NT2/D1 (cell line): ENCODE results near the gene SGF29.
A peak's percentile ranks its signal among the peaks of the same experiment; 100 is the strongest.
"Not testable (repeated sequence)": the region's sequence is repeated elsewhere in the genome, so short reads cannot be mapped to it uniquely, and the experiment has no call there.

ENCODE experiments used
- DNase-seq: peaks from one replicate; pipeline ENCODE4 v3.0.0-alpha.2; 2011; ENCODE audit warnings: low read depth, low spot score
- H3K27me3 ChIP-seq: 2 replicates; pipeline ENCODE4 v1.6.0; 2011; ENCODE audit warnings: mild to moderate bottlenecking; ENCODE audit not compliant: insufficient read length, insufficient read depth
- H3K36me3 ChIP-seq: 2 replicates; pipeline ENCODE4 v1.6.1; 2011; ENCODE audit warnings: mild to moderate bottlenecking, low read length, mixed read lengths; ENCODE audit not compliant: insufficient read depth, insufficient read length
- H3K4me1 ChIP-seq: 2 replicates; pipeline ENCODE4 v1.5.1; 2011; ENCODE audit not compliant: insufficient read depth, insufficient read length
- H3K4me3 ChIP-seq: 2 replicates; pipeline ENCODE4 v1.5.1; 2011; ENCODE audit warnings: low read depth; ENCODE audit not compliant: insufficient read length
- H3K9ac ChIP-seq: 2 replicates; pipeline ENCODE4 v1.6.0; 2011; ENCODE audit warnings: low read depth; ENCODE audit not compliant: insufficient read length
- H3K9me3 ChIP-seq: 2 replicates; pipeline ENCODE4 v1.5.1; 2011; ENCODE audit warnings: mild to moderate bottlenecking, low read length; ENCODE audit not compliant: insufficient read depth
- SUZ12 ChIP-seq: IDR thresholded peaks from 2 replicates; pipeline ENCODE4 v1.6.1; 2011; ENCODE audit not compliant: insufficient read length, insufficient read depth; ENCODE audit errors: extremely low read depth
- YY1 ChIP-seq: IDR thresholded peaks from 2 replicates; pipeline ENCODE4 v1.6.1; 2011; ENCODE audit not compliant: insufficient read length, insufficient read depth
- ZNF274 ChIP-seq: IDR thresholded peaks from 2 replicates; pipeline ENCODE4 v1.6.1; 2011; ENCODE audit warnings: mild to moderate bottlenecking, low read depth, low read length

Gene SGF29

DNA sequence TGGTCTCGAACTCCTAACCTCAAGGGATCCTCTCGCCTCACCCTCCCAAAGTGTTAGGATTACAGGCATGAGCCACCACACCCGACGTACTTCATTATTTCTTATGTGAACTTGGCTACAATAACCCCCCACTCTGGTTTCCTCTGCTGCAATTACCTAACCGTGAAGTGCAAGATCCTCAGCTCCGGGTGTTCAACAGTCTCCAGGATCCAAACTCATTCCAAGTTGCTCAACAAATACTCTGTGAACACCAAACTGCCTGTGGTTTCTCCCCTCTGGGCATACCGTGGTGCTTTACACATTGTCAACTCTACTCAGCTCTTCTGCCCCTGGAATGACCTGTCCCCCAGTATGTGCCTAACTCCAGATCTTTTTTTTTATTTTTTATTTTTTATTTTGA is 62.9 kb downstream of the SGF29 start:
- no peak for DNase-seq
- H3K4me3 ChIP-seq, result no peak overlapping the region
- no peaks in the 10 kb centered on the region for H3K27me3 ChIP-seq
- no peaks in the 10 kb centered on the region for H3K9me3 ChIP-seq
- no peaks in the 10 kb centered on the region for H3K4me1 ChIP-seq
- TF ChIP-seq YY1, result no peak
- H3K36me3 ChIP-seq, result no peaks in the 10 kb centered on the region
- no peak overlapping the region for H3K9ac ChIP-seq

DNA sequence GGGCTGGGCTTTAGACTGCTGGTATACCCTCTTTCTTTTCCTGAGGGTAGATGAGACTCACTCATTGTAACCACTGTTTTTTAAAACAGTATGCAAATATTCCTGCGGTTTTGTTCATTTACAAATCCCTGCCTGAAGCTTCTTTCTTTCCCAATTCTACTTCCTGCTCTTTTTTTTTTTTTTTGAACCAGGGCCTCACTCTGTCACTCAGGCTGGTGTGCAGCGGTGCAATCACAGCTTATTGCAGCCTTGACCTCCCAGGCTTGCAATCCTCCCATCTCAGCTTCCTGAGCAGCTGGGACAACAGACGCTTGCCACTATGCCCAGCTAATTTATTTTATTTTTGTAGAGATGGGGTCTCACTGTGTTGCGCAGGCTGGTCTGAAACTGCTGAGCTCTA is 64.2 kb downstream of the SGF29 start:
- Histone ChIP-seq H3K36me3 (no peaks in the 10 kb centered on the region), H3K27me3 (no peaks in the 10 kb centered on the region), H3K4me1 (peaks cover 3% of the 10 kb centered on the region), H3K4me3 (no peak overlapping the region), H3K9ac (peak overlapping the region; percentile 15), H3K9me3 (no peaks in the 10 kb centered on the region)
- no peak for TF ChIP-seq SUZ12
- TF ChIP-seq YY1, result no peak
- TF ChIP-seq ZNF274, result no peak
- DNase-seq, result no peak

DNA sequence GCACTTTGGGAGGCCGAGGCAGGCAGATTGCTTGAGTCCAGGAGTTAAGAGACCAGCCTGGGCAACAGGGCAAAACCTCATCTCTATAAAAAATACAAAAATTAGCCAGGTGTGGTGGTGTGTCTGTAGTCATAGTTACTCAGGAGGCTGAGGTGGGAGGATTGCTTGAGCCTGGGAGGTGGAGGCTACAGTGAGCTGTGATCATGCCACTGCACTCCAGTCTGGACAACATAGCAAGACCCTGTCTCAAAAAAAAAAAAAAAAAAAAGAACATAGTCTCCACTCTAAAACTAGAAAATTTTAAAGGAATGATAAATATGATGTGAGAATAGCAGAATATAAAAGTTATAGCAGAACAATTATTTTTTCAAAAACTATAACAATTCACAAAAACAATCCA is 66.6 kb downstream of the SGF29 start:
- H3K9me3 ChIP-seq, H3K27me3 ChIP-seq, H3K9ac ChIP-seq, H3K4me1 ChIP-seq, H3K4me3 ChIP-seq, DNase-seq, H3K36me3 ChIP-seq: not testable (repeated sequence)

DNA sequence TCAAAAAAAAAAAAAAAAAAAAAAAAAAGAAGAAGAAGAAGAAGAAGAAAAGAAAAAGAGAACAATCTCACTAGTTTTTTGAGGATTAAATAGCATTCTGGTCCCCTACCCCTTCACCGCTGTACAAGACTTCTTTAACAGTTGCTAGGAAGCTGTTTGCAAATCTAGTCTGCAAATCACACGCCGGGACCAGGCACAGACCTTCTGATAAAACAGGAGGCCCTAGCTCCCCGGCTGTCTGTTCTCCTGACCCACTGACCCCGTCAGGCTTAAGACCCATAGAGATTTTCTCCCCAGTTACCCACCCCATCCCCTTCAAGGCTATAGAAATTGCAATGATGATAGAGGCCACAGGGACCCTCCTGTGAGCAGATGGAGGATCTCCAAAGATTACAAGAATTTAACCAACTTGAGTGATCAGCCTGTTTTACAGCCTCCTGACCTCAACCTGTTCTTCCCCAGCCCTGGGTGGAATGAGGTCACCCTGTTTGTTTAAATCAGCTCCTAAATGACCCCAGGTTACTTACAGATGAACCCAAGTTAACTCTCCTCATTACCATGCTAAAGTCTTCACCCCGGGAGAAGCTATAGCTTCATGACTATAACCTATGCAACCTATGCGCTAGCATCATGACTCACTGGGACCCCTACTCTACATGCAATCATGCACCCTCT is 67.9 kb downstream of the SGF29 start:
- H3K4me1 ChIP-seq, result peaks cover 7% of the 10 kb centered on the region
- H3K36me3 ChIP-seq, result no peaks in the 10 kb centered on the region
- no peak overlapping the region for H3K4me3 ChIP-seq

DNA sequence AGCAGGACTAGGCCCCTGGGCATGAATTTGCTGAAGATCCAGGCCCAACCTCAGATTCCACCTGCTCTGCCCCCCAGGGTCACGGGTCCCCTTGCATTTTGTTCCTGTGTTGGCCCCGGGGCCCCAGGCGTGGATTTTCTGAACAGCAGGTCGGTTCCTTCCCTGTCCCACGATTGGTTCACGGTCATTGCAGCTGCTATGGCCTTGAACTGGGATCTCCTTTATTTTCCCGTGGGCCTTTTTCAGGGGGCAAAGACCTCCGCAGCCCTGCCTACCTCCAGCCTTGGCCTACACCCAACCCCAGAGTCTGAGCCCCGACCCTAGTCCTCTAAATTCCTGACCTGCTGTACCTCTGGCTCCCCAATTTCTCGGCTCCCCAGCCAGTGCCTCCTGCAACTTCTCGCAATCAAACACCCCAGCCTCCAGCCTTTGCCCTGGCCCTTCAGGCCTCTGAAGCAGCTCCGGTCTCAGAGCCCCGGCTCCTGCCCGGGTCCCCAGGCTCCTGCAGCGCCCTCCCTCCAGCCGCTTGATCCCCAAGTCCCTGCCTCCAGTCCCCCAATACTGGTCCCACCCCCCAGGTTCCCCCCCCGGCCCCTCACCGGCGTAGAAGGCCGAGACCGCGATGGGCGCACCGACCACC is 68.9 kb downstream of the SGF29 start:
- not testable (repeated sequence) for H3K36me3 ChIP-seq, H3K4me1 ChIP-seq, H3K9me3 ChIP-seq, H3K9ac ChIP-seq, H3K4me3 ChIP-seq, DNase-seq, H3K27me3 ChIP-seq

More for the DNA sequence above, 67.9 kb downstream of the SGF29 start:
- TF ChIP-seq ZNF274 (no peak), YY1 (no peak), SUZ12 (no peak)
- Histone ChIP-seq H3K27me3 (no peaks in the 10 kb centered on the region), H3K9me3 (no peaks in the 10 kb centered on the region), H3K9ac (no peak overlapping the region)
- DNase-seq, result no peak

DNA sequence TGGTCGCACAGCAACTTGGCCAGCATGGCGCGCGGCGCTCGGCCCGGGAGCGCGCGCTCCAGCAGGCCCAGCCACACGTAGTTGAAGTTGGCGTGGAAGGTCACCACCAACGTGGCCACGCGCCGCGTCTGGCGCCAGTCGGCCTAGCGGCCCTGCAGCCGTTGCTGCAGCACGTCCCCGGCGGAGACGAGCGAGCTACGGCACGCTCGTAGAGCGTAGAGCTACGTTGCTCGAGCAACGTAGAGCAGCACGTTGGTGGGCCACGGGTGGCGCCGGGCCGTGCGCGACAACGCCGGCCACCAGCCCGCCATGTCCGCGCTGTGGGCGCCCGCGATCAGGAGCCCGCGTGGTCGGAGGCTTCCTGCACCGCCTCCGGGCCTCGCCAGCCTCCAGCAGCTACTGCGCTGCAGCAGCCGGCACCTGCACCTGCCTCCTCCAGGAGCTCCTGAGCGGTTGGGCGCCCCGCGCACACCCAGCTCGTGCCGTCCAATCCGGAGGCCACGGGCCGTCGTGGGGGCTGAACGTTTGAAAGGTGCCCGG is 69.5 kb downstream of the SGF29 start:
- no peak for DNase-seq
- H3K9me3 ChIP-seq, result no peaks in the 10 kb centered on the region
- TF ChIP-seq SUZ12, result no peak
- no peak for TF ChIP-seq ZNF274
- no peak for TF ChIP-seq YY1
- H3K36me3 ChIP-seq, result no peaks in the 10 kb centered on the region
- no peak overlapping the region for H3K9ac ChIP-seq
- peaks cover 7% of the 10 kb centered on the region for H3K4me1 ChIP-seq
- no peak overlapping the region for H3K4me3 ChIP-seq
- no peaks in the 10 kb centered on the region for H3K27me3 ChIP-seq

DNA sequence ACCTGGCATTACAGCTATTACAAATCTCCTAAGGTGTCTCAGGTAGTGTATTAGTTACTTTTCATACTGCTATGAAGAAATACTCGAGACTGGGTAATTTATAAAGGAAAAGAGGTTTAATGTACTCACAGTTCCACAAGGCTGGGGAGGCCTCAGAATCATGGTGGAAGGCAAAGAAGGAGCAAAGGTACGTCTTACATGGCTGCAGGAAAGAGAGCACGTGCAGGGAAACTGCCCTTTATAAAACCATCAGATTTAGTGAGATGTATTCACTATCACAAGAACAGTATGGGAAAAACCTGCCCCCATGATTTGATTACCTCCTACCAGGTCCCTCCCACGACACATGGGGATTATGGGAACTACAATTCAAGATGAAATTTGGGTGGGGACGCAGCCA is 77.2 kb downstream of the SGF29 start:
- not testable (repeated sequence) for H3K27me3 ChIP-seq, H3K4me3 ChIP-seq, H3K36me3 ChIP-seq, H3K4me1 ChIP-seq, H3K9ac ChIP-seq, DNase-seq, H3K9me3 ChIP-seq

DNA sequence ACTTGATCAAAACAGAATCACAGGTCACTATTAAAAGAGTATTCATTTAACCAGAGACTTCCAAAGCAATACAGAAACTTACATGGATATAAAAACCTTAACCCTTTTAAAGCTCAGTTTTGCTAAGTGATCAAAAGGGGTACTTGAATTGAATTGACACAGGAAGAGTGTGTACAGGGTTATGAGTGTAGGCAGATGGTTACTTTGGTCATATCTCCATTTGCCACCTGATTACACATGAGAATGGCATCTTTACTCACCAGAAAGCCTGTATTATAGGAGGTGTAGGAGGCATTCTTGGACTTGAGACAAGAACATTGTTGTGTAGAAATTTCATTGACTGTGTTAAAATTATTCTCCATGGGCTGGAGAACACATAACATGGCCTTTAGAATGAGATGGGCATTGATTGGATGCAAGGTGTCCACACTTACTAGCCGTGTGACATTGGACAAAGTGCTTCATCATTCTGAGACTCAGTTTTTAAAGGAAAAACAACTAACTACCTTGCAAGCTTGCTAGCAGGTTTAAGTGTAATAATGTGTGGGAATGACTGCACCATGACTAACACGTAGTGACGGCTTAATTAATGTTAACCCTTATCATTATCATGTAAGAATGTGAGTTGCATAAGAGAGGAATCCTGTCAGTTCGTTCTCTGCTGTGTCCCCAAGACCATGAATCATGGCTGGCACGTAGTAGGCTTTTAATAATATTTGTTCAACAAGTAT is 82.5 kb downstream of the SGF29 start:
- not testable (repeated sequence) for H3K9ac ChIP-seq, H3K27me3 ChIP-seq, H3K9me3 ChIP-seq, H3K4me1 ChIP-seq, DNase-seq, H3K36me3 ChIP-seq, H3K4me3 ChIP-seq

DNA sequence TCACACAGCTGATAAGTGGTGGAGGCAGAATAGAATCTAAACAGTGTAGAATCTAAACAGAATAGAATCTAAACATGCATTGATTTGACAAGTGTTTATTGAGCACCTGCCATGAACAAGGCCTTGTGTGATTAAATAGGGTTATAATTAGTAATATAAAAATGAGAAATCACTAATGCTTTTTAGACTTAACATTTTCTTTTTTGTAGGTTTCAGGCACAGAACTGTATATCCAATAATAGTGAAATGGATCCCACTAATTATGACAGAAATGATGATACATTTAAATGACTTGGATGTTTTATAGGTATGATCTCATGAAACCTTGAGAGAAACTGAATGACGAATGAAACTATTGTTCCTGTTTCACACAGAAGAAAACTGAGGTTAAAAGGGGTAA is 84.0 kb downstream of the SGF29 start, which contains the start of gene NPIPB8:
Gene NPIPB8 (plus strand): TSS at position 301 of the 400 bp plus-strand sequence. CDS start 296 bp downstream, outside the sequence.
- H3K36me3 ChIP-seq, H3K9ac ChIP-seq, DNase-seq, H3K9me3 ChIP-seq, H3K27me3 ChIP-seq, H3K4me1 ChIP-seq, H3K4me3 ChIP-seq: not testable (repeated sequence)

DNA sequence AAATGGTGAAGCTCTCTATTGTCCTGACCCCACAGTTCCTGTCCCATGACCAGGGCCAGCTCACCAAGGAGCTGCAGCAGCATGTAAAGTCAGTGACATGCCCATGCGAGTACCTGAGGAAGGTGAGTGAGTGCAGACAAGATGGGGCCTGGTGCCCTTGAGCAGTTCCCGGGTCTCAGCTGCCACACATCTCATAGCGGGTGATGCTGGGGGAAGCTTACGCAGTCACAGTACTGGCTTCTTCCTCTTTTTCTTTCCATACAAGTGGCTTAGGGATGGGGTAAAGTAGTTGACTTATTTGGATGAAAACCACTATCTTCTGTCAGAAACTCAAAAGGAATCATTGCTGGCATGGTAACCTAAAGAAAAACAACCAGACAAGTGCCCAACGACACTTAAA is 84.6 kb downstream of the SGF29 start:
- H3K4me3 ChIP-seq, H3K4me1 ChIP-seq, H3K27me3 ChIP-seq, DNase-seq, H3K9ac ChIP-seq, H3K36me3 ChIP-seq, H3K9me3 ChIP-seq: not testable (repeated sequence)
